IPS DF 19.7 (cell line): ENCODE data around the gene IDE.
"Not testable (repeated sequence)": the region's sequence is repeated elsewhere in the genome, so short reads cannot be mapped to it uniquely, and the experiment has no call there.

Source experiments
- DNase-seq: peaks from one replicate; pipeline ENCODE4 v3.0.0-alpha.2; 2013; ENCODE audit warnings: low read depth, low spot score

IDE gene

DNA sequence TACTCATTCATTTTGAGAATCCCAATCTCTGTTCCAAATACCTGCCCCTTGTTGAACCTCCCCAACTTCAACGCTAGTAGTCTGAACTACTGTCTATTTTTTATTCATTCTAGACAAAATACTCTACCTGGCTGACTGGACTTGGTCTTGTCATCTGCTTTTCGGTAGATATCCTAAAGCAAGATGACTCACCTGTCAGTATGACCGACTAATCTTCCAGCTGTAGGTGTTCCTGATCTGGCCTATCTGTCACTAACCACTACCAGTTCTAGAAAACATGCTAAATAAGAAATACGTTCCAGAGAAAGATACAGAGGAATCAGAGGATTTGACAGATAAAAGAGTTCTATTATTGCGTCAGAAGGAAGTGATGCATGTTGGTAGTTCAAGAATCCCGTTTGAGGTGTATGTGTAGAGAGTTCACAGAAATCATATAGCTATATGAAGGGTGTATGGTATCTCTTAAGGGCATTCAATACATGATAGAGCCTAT is 81.1 kb downstream of the IDE start:
- DNase-seq = no peak

DNA sequence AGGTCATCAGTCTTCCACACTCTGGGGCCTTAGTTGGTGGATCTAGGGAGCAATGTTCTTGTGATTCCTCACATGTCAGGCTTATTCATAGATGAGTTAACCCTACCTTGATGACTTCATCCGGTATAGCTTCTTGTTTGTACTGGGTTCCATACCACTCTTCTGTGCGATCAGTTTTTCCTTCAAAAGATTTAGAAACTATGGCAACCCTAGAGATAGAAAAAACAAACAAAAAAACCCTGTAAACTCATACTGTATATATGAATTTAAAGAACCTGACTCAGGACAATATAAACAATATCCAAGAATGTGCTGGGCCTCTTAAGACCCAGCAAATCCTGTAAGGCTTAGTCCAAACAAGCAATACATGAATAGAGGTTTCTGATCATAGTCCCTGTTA is 83.5 kb downstream of the IDE start:
- no peak for DNase-seq

DNA sequence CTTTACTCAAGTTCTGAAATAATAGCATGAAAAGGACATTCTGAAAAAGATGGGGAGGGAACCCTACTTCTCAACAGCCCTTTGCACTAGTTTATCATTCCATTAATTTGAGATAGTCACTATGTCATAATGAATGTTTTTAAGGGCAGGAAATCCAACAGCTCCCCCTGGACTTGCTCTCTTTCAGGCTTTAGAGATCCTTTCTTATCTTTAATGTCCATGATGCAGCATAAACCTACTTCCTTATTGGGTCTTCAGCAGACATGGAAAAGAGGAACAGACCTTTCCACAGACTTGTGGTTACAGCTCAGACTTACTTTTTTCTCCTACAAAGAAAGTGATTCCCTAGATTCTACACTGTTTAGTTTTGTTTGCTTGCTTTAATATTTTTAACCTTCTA is 87.3 kb downstream of the IDE start:
- DNase-seq = no peak

DNA sequence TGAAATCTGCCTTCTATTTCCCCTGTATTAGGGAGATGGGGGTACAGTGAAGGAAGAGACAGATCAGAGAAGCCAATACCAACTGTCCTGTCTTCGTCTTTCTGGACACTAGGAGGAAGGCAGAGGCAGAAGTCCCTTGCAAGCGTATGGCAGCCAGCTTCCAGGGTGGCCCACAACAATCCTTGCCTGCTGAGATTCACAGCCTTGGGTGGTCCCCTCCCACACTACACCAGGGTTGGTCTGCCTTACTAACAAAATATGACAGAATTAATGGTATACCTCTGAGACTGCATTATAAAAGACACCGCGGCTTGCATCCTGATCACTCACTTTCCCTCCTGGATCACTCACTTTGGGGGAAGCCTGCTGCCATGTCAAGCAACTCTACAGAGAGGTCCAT is 90.4 kb downstream of the IDE start:
- no peak for DNase-seq

DNA sequence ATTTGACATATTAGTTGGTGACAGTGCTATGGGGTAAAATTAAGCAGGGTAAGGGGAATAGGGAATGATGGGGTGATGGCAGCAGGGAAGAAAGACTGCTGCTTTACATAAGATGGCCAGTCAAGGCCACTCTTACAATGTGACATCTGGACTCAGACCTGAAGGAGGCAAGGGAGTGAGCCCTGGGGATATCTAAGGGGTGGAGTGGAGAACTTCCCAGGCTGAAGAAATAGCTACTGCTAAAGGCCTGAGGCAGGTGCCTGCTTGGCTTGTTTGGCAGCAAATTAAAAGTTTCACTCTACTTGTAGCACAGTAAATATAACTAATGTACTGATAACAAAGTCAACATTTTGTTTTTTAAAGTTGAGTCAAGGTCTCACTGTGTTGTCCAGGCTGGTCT is 93.5 kb downstream of the IDE start:
- DNase-seq = no peak

DNA sequence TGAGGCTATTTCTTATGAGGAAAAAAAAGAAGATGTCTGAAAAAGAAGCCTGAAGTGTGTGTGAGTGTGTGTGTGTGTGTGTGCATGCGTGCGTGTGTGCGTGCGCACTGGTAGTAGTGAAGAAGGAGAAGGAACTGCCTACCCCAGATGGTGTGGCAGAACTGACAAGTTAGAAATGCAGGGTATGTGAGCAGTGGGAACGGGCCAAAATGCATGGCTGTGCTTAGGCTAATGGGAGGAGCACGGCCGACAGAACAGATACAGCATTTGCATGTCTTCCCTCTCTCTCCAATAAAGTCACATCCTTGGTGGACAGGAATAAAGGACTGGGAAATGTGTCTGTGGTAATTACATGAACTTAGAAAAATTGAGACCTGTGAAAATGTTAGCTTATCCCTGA is 94.3 kb downstream of the IDE start:
- no peak for DNase-seq

DNA sequence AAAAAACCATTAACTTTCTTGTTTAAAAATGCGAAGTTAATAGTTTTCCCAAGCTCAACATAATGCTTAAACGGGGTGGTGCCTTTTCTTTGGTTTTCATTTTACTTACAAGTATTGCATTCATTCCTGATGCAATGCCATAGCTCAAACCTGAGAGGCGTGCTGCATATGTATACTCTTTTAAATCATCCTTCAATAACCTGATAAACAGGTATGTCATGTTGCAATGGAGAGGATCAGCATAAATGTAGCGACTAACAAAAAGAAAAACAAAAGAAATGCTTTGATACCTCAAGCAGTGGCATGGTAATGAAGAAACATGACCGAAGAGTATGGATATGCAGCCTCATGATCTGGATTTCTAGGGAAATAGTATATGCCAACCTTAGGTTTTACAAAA is 95.4 kb downstream of the IDE start:
- no peak for DNase-seq

DNA sequence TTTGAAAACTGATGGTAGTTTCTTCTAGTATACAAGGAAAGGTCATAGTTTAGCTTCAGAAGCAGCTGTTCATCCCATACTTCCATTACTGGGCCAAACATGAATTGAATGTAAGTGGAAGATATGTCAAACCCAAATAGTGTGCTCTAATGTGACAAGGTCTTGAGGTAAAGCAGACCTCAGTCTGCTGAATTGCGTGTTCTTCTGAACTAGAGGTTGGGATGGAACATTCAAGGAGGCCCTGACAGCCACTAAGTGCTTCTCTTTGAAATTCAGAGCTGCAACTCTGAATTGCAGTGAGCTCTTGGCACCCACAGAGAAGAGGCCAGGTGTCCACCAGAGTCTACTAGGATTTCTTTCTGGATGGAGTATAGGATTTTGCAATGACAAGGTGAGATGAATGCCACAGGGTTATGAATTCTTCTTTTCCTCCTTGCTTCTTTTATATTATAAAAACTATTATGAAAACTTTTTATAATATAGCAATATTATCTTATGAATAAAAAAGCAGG is 98.5 kb downstream of the IDE start:
- DNase-seq = no peak

DNA sequence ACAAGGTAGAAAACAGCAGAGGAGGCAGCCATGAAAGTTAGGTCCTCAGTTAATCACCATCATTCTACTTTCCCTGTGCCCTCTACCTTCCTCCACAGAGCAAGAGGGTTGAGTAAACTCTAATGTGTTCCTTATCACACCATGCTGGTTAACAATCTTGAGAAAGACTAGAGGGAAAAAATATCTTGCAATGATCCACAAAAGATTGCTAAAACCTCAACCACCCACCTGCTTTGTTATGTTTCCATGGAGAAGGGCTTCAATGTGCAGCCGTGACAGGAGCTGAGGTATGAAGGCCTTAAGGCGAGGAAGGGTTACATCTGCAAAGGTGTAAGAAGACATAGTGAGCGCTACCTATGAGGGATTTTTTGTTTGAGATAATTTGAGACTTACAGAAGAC is 103.9 kb downstream of the IDE start:
- DNase-seq = no peak

DNA sequence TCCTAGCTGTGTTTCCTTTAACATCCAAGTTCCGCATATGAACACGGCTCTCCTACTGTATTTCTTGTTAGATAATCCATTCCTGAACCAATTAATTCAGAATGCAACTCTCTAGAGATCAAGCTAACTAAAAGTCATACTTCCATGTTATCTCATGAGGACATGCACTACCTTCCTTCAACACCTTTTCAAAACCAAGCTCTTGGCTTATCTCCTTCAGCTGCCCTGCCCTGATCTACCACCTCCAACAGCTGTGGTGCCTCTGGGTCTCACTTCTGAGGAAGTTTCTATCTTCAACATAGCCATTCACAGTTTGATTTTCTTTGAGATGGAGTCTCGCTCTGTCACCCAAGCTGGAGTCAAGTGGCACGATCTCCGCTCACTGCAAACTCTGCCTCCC is 109.5 kb downstream of the IDE start:
- no peak for DNase-seq

DNA sequence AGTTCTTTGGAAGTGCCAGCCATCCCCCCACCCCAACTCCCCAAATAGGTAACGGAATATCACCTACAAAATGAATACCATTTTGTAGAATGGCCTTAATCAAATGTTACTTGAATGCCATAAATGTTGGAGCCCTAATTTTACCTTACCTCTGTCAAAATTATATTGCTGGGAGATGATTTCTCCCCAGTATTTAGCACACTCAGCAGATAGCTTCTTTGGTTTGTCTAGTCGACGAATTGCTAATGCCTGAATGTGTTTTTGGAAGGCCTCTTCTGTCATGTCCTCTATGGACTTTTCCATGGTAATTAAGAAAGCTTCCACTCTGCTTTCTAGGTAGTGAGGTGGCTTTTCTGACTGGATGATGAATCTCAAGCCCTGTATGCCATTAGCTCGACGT is 110.3 kb downstream of the IDE start:
- no peak for DNase-seq

DNA sequence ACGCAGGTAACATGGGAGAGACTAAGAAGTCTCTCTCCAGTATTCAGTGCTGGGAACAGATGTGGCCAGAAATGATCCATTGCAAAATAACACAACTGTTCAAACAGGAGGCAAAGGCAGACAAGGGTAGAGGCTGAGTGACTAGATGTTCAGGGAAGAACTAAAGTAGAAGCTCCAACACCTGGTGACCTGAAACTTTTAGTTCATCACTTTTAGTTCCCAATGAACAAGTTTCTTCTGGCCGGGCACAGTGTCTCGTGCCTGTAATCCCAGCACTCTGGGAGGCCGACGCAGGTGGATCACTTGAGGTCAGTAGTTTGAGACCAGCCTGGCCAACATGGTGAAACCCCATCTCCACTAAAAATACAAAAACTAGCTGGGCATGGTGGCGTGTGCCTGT is 118.9 kb downstream of the IDE start:
- DNase-seq = not testable (repeated sequence)

DNA sequence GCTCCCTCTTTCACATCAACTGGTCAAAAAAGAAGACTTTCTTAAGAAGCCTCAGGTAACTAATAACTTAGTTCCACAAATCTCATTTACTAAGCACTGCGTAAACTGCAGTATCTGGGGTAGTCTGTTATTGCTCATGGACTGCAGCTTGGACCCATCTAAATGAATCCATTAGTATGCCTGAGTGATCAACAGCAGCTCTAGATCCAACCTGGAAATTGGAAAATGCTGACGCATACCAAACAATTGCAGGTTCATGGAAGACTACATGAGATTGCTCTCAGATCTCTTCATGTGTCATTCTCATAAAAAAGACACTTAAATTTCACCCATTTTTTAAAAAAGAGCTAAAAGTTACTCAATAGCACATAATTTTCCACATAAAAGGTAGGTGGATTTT is 121.6 kb downstream of the IDE start:
- no peak for DNase-seq

DNA sequence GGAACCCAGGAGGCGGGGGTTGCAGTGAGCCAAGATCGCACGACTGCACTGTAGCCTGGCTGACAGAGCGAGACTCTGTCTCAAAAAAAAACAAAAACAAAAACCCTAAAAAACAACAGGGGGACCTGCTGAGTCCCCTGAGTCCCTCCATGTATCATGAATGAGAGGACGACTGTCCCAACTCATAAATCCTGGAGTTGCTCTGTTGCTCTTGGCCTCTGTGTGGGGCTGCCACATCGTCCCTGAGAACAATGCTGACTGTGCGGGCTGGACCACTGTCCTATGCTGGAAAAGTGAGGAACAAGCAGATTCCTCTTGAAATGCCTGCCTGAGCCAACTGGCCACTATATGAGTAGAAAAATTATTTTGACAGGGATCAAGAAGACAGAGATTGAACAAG is 122.5 kb downstream of the IDE start:
- no peak for DNase-seq

DNA sequence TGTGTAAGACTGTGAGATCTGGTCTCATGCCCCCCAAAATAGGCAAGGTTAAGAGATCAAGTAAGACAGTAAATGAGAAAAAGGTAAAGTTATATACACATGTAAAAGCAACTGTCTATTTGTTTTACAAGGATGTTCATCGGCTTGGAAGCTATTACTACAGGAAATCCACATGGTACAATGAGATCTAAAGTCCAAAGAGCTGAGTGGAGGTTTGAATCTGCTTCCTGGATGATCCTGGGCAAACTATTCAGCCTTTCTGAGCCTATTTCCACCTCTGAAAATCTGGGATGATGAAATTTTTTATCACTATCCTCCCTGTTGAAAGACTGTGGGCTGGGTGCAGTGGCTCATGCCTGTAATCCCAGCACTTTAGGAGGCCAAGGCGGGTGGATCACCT is 123.0 kb downstream of the IDE start:
- DNase-seq = no peak

DNA sequence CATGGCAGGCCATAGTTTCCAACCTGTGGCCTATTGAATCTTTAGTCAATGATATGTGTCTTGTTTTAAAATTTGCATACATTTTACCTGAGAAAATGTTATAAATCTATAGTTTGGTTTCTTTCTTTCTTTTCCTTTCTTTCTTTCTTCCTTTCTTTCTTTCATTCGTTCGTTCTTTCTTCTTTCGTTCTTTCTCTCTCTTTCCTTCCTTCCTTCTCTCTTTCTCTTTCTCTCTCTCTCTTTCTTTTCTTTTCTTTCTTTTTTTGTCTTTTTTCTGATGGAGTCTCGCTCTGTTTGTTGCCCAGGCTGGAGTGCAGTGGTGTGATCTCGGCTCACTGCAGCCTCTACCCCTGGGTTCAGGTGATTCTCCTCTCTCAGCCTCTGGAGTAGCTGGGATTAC is 133.3 kb downstream of the IDE start:
- no peak for DNase-seq

DNA sequence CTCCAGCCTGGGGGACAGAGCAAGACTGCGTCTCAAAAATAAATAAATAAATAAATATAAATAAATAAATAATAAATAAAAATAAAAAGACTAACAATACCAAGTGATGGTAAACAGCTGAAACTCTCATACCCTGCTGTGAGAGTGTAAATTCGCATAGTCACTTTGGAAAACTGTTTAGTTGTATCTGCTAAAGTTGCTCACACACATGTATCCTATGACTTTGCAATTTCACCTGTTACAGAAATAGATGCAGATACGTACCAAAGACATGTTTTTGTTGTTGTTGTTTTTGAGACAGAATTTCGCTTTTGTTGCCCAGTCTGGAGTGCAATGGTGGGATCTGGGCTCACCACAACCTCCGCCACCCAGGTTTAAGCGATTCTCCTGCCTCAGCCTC is 135.7 kb downstream of the IDE start:
- DNase-seq = no peak

DNA sequence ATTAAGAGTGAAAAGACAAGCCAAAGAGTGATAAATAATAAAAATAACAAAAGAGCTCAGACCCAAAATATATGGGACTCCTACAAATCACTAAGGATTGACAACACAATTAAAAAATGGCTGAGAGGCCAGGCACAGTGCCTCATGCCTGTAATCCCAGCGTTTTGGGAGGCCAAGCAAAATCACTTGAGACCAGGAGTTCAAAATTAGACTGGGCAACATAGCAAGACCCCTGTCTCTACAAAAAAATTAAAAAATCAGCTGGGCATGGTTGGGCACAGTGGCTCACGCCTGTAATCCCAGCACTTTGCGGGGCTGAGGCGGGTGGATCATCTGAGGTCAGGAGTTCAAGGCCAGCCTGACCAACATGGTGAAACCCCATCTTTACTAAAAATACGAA is 137.3 kb downstream of the IDE start:
- DNase-seq = no peak

DNA sequence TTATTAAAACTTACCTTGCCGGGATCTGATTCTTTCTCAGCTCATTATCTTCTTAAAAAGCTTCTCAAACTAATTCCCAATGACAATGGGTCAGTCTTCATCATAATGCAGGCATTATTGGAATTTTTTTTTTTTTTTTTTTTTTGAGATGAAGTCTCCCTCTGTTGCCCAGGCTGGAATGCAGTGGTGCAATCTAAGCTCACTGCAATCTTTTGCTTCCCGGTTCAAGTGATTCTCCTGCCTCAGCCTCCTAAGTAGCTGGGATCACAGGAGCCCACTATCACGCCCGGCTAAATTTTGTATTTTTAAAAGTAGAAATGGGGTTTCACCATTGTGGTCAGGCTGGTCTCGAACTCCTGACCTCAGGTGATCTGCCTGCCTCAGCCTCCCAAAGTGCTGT is 137.8 kb downstream of the IDE start:
- not testable (repeated sequence) for DNase-seq

DNA sequence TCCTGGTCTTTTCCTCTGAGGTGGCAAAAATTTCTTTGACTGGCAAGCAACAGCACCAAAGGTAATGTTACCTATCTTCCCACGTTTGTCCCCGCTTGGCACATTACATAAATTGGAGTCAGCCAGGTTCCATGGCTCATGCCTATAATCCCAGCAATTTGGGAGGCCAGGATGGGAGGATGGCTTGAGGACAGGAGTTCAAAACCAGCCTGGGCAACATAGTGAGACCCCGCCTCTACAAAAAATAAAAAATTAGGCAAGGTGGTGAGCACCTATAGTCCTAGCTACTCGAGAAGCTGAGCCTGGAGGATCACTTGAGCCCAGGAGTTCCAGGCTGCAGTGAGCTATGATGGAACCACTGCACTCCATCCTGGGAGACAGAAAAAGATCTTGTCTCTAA is 139.5 kb downstream of the IDE start:
- no peak for DNase-seq

DNA sequence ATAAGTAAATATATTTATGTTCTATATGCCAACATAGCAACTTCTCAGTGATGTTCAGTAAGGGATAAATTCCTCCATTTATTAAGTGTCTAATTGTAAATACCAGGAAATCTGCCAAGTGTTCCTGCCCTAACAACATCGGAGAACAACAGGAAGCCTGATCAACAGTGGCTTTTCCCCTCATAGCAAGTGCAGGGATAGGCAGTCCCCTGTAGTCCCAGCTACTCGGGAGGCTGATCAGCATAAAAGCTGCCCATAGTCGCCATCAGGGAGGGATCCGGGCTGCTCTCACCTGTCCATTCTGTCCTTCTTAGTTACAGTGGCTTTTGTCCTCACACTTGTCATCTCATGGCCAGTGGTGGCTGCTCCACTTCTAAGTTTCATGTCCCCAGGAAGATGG is 141.3 kb downstream of the IDE start:
- DNase-seq = no peak

DNA sequence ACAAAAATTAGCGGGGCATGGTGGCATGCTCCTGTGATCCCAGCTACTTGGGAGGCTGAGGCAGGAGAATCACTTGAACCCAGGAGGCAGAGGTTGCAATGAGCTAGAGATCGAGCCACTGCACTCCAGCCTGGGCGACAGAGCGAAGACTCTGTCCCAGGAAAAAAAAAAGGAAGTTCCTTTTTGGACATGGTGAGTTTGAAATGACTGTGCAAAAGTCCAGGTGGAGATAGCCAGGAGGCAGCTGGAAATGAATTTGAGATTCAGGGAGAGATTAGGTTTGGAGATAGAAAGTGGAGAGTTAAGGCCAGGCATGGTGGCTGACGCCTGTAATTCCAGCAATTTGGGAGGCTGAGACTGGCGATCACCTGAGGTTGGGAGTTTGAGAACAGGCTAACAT is 143.8 kb downstream of the IDE start:
- no peak for DNase-seq

DNA sequence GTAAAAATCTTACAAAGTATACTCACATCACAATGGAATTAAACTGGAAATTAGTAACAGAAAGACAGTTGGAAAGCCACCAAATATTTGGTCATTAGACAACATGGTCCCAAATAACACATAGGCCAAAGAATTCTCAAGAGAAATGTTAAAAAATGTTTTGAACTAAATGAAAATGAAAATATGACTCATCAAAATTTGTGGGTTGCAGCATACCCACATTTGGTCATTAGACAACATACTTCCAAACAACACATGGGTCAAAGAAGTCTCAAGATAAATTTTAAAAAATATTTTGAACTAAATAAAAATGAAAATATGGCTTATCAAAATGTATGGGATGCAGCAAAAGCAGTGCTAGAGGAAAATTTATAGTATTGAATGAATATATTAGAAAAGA is 152.3 kb downstream of the IDE start:
- no peak for DNase-seq

DNA sequence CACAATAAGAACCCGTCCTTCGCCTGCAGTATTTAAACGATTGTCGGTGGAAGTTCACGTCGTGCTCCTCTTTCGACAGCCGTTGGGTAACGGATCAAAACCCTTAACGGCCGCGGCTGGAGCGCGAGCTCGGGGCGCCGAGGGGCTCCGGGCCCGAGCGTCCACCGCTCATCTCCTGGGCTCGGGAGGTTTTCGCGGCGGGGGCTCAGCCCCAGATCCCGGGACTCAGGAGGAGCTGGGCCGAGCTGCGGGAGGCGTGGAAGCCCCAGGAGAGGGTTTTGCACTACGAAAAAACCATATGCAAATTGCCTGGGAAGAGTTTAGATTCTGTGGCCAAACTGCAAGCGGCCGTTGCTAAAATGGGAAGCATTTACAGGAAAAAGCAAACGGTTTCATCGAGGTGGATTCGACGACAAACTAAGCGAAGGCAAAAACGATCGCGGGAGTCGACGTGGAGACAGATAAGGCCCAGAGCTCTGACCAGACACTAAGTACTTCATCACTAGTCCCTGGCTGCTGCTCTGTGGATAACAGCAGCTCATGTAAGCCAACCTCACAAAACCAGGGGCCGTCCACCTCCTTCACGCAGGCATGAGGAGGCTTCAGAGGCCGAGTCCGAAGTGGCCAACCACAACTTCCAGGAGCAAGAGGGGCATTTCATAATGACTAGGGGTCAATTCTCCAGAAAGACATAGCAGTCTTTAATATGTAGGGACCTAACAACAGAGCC is 153.2 kb downstream of the IDE start:
- no peak for DNase-seq
